Mesenchymal stem cell (in vitro differentiated cells and primary cell): ENCODE measurements around the gene DENND5A.

Experiments used
- DNase-seq: peaks from one replicate; pipeline ENCODE4 v3.0.0-alpha.2; 2013
- H2AFZ ChIP-seq: one replicate; pipeline ENCODE4 v1.6.1; 2013; ENCODE audit warnings: low read depth, mild to moderate bottlenecking, control low read depth, inconsistent platforms, low read length, moderate library complexity
- H2AK5ac ChIP-seq: 2 replicates; pipeline ENCODE4 v1.6.1; 2013; ENCODE audit warnings: low read length, moderate library complexity, mild to moderate bottlenecking, inconsistent platforms; ENCODE audit not compliant: severe bottlenecking
- H2BK120ac ChIP-seq: one replicate; pipeline ENCODE4 v1.6.1; 2013; ENCODE audit warnings: low read depth, mild to moderate bottlenecking, inconsistent platforms, low read length, moderate library complexity
- H2BK12ac ChIP-seq, 2 experiments: one replicate each; pipeline ENCODE4 v1.6.1; 2013; ENCODE audit warnings: inconsistent platforms in 2 of 2, low read length in 2 of 2, mild to moderate bottlenecking in 2 of 2, moderate library complexity in 2 of 2, control low read depth in 1 of 2
- H2BK15ac ChIP-seq: one replicate; pipeline ENCODE4 v1.6.1; 2013; ENCODE audit warnings: mild to moderate bottlenecking, low read depth, inconsistent platforms; ENCODE audit not compliant: poor library complexity, severe bottlenecking
- H2BK5ac ChIP-seq: 2 replicates; pipeline ENCODE4 v1.6.1; 2013; ENCODE audit warnings: low read depth, mild to moderate bottlenecking, low read length, control low read depth, inconsistent platforms; ENCODE audit not compliant: poor library complexity, severe bottlenecking
- H3K14ac ChIP-seq, 2 experiments: one replicate each; pipeline ENCODE4 v1.6.1; 2013; ENCODE audit warnings: inconsistent platforms in 2 of 2, low read length in 2 of 2, control low read depth in 1 of 2, mild to moderate bottlenecking in 1 of 2, moderate library complexity in 1 of 2
- H3K18ac ChIP-seq, 2 experiments: one replicate each; pipeline ENCODE4 v1.6.1; 2013; ENCODE audit warnings: inconsistent platforms in 2 of 2, low read length in 2 of 2, control low read depth in 1 of 2, low read depth in 1 of 2, mild to moderate bottlenecking in 1 of 2
- H3K23ac ChIP-seq, 2 experiments: one replicate each; pipeline ENCODE4 v1.6.1; 2013; ENCODE audit warnings: inconsistent platforms in 2 of 2, low read length in 2 of 2, mild to moderate bottlenecking in 2 of 2, moderate library complexity in 2 of 2, control low read depth in 1 of 2
- H3K27ac ChIP-seq: 2 replicates; pipeline ENCODE4 v1.5.1; 2013; ENCODE audit warnings: mild to moderate bottlenecking, moderate library complexity, low read length, control low read depth, inconsistent platforms; ENCODE audit not compliant: poor library complexity, severe bottlenecking
- H3K27me3 ChIP-seq, 2 experiments: 2 replicates each; pipeline versions ENCODE4 v1.6.1 to v1.7.0; 2013; ENCODE audit warnings: low read length in 2 of 2, mild to moderate bottlenecking in 2 of 2, moderate library complexity in 2 of 2, control low read depth in 1 of 2, inconsistent platforms in 1 of 2; ENCODE audit not compliant: control insufficient read depth in 1 of 2, insufficient read depth in 1 of 2
- H3K36me3 ChIP-seq, 2 experiments: 2 replicates each; pipeline versions ENCODE4 v1.6.1 to v1.7.0; 2013; ENCODE audit warnings: low read length in 2 of 2, control low read depth in 1 of 2, inconsistent platforms in 1 of 2, low read depth in 1 of 2, mild to moderate bottlenecking in 1 of 2; ENCODE audit not compliant: insufficient read depth in 2 of 2, control insufficient read depth in 1 of 2
- H3K4ac ChIP-seq, 2 experiments: one replicate each; pipeline ENCODE4 v1.6.1; 2013; ENCODE audit warnings: inconsistent platforms in 2 of 2, low read length in 2 of 2, mild to moderate bottlenecking in 2 of 2, moderate library complexity in 2 of 2, control low read depth in 1 of 2, low read depth in 1 of 2
- H3K4me1 ChIP-seq: 2 replicates; pipeline ENCODE4 v1.6.1; 2013; ENCODE audit warnings: low read depth, low read length, control low read depth; ENCODE audit not compliant: control insufficient read depth, insufficient read depth
- H3K4me2 ChIP-seq: 2 replicates; pipeline ENCODE4 v1.6.1; 2013; ENCODE audit warnings: low read length, mild to moderate bottlenecking, inconsistent platforms; ENCODE audit not compliant: poor library complexity, severe bottlenecking
- H3K4me3 ChIP-seq, 2 experiments: 2 replicates each; pipeline versions ENCODE4 v1.5.1 to v1.7.0; 2013; ENCODE audit warnings: low read length in 2 of 2, mild to moderate bottlenecking in 2 of 2, control low read depth in 1 of 2, low read depth in 1 of 2; ENCODE audit not compliant: insufficient read depth in 1 of 2
- H3K79me1 ChIP-seq: replicated peaks from 2 replicates; pipeline ENCODE4 v1.6.1; 2013; ENCODE audit warnings: mild to moderate bottlenecking, control low read depth, low read length, inconsistent platforms; ENCODE audit not compliant: poor library complexity, severe bottlenecking
- H3K9ac ChIP-seq: 2 replicates; pipeline ENCODE4 v1.7.0; 2013; ENCODE audit warnings: mild to moderate bottlenecking, low read length, moderate library complexity
- H3K9me3 ChIP-seq: 2 replicates; pipeline ENCODE4 v1.7.0; 2013; ENCODE audit warnings: mild to moderate bottlenecking, low read length; ENCODE audit not compliant: control insufficient read depth
- H4K8ac ChIP-seq: one replicate; pipeline ENCODE4 v1.6.1; 2013; ENCODE audit warnings: inconsistent platforms, mild to moderate bottlenecking, low read length, moderate library complexity
- H4K91ac ChIP-seq: one replicate; pipeline ENCODE4 v1.6.1; 2013; ENCODE audit warnings: mild to moderate bottlenecking, low read length, inconsistent platforms
- WGBS: methylation state at CpG from one replicate; pipeline ENCODE4 v1.1.7; 2013; ENCODE audit warnings: mixed read lengths; 5-methylcytosine and 5-hydroxymethylcytosine counted together

The DENND5A gene

GRCh38 chr11:9214765-9215164 is 50.4 kb downstream of the DENND5A start:
- Histone ChIP-seq H3K27ac (no peak overlapping the region), H3K4me2 (no peak overlapping the region), H2BK5ac (no peak overlapping the region), H3K9ac (no peak overlapping the region), H3K14ac (no peak overlapping the region), H4K91ac (no peak overlapping the region), H3K4me3 (no peak overlapping the region), H3K4ac (no peak overlapping the region), H2AFZ (no peak overlapping the region), H3K27me3 (no peaks in the 10 kb centered on the region), H3K9me3 (no peaks in the 10 kb centered on the region), H2BK12ac (no peak overlapping the region), H3K79me1 (peaks cover 15% of the 10 kb centered on the region), H3K4me1 (peaks cover 6% of the 10 kb centered on the region), H3K18ac (peak overlapping the region in 1 of 2 experiments; percentile 49), H3K36me3 (no peaks in the 10 kb centered on the region), H4K8ac (no peak overlapping the region), H2BK15ac (no peak overlapping the region), H2AK5ac (no peak overlapping the region), H3K23ac (no peak overlapping the region), H2BK120ac (no peak overlapping the region)
- 48% methylated on average over 5 of the region's 5 CpGs for WGBS
- DNase-seq, result peak; percentile 83

DNA sequence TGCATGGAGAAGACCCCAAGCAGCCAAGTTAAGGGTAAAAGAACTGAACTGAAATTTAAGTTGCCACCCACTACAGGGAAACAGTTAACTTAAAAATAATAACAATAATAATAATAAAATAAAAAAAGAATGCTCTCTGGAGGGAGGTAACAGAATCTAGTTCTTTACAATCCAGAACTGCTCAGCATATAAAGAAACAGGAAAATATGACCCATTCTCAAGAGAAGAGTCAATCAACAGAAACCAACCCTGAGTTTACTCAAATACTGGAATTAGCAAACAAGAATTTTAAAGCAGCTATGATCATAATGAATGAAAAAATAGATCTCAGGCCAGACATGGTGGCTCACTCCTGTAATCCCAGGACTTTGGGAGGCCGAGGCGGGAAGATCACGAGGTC is 53.8 kb downstream of the DENND5A start:
- peaks cover 9% of the 10 kb centered on the region for H3K79me1 ChIP-seq
- H2BK5ac ChIP-seq, result no peak overlapping the region
- peak overlapping the region; percentile 51 for H3K27ac ChIP-seq
- no peak overlapping the region for H3K18ac ChIP-seq
- no peak overlapping the region for H3K23ac ChIP-seq
- H3K36me3 ChIP-seq, result peaks cover 0 to 3% of the 10 kb centered on the region in 2 experiments
- H3K14ac ChIP-seq, result no peak overlapping the region
- no peak overlapping the region for H2AK5ac ChIP-seq
- H3K4me3 ChIP-seq, result no peak overlapping the region
- WGBS, result 98% methylated on average over 3 of the region's 3 CpGs
- no peaks in the 10 kb centered on the region for H3K9me3 ChIP-seq
- no peaks in the 10 kb centered on the region for H3K27me3 ChIP-seq
- H2BK12ac ChIP-seq, result no peak overlapping the region
- peak overlapping the region; percentile 33 for H3K4me2 ChIP-seq
- no peak overlapping the region for H4K8ac ChIP-seq
- H3K4me1 ChIP-seq, result peaks cover 6% of the 10 kb centered on the region
- no peak overlapping the region for H2BK15ac ChIP-seq
- no peak overlapping the region for H4K91ac ChIP-seq
- no peak overlapping the region for H2BK120ac ChIP-seq
- no peak for DNase-seq
- H3K4ac ChIP-seq, result no peak overlapping the region
- H2AFZ ChIP-seq, result no peak overlapping the region
- H3K9ac ChIP-seq, result no peak overlapping the region

DNA sequence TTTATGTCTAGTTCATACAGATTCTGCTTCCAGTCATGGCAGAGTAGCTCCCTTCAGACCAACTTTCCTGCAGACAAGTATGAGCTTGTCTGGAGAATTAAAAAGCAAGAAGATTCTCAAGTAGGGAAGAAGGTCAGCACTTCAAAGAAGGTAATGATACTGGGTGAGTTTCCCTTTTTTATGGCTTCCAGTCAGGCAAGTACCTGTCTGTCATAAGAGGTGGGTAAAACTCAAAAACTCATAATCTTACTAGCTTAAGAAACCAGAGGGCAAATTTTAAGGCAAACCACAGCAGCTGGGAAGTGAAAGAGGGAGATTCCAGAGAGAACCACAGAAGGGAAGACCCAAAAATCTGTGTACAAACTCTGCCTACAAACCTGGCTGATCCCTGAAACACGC is 54.2 kb downstream of the DENND5A start:
- no peak overlapping the region for H3K23ac ChIP-seq
- no peak overlapping the region for H3K18ac ChIP-seq
- DNase-seq, result peak; percentile 52
- peaks cover 9% of the 10 kb centered on the region for H3K79me1 ChIP-seq
- H3K27me3 ChIP-seq, result no peaks in the 10 kb centered on the region
- no peak overlapping the region for H2BK120ac ChIP-seq
- no peak overlapping the region for H2AFZ ChIP-seq
- H3K14ac ChIP-seq, result no peak overlapping the region
- no CpG with 5 or more reads among the region's 1 CpG for WGBS
- H3K4ac ChIP-seq, result no peak overlapping the region
- no peaks in the 10 kb centered on the region for H3K9me3 ChIP-seq
- H3K4me3 ChIP-seq, result no peak overlapping the region
- H4K8ac ChIP-seq, result no peak overlapping the region
- peak overlapping the region; percentile 51 for H3K27ac ChIP-seq
- H3K9ac ChIP-seq, result peak overlapping the region; percentile 24
- H2BK12ac ChIP-seq, result no peak overlapping the region
- H3K4me1 ChIP-seq, result peaks cover 6% of the 10 kb centered on the region
- no peak overlapping the region for H2AK5ac ChIP-seq
- no peak overlapping the region for H2BK15ac ChIP-seq
- no peak overlapping the region for H2BK5ac ChIP-seq
- H3K4me2 ChIP-seq, result peak overlapping the region; percentile 33
- no peak overlapping the region for H4K91ac ChIP-seq
- peaks cover 0 to 7% of the 10 kb centered on the region in 2 experiments for H3K36me3 ChIP-seq

GRCh38 chr11:9210224-9210921 is 54.8 kb downstream of the DENND5A start:
- H3K27me3 ChIP-seq, result no peaks in the 10 kb centered on the region
- H3K14ac ChIP-seq, result no peak overlapping the region
- peaks cover 9% of the 10 kb centered on the region for H3K4me1 ChIP-seq
- H3K9ac ChIP-seq, result peak overlapping the region; percentile 24
- peak overlapping the region in 1 of 2 experiments; percentile 72 for H2BK12ac ChIP-seq
- peak overlapping the region; percentile 11 to 52 for H3K18ac ChIP-seq
- no peak overlapping the region for H2BK5ac ChIP-seq
- WGBS, result 94% methylated on average over 4 of the region's 5 CpGs
- no peak overlapping the region for H4K91ac ChIP-seq
- no peak overlapping the region for H2AK5ac ChIP-seq
- no peak overlapping the region for H4K8ac ChIP-seq
- H2AFZ ChIP-seq, result no peak overlapping the region
- H3K23ac ChIP-seq, result no peak overlapping the region
- peaks cover 7% of the 10 kb centered on the region for H3K79me1 ChIP-seq
- H3K4me3 ChIP-seq, result no peak overlapping the region
- H3K4ac ChIP-seq, result peak overlapping the region in 1 of 2 experiments; percentile 37
- no peak overlapping the region for H2BK15ac ChIP-seq
- H2BK120ac ChIP-seq, result no peak overlapping the region
- H3K9me3 ChIP-seq, result no peaks in the 10 kb centered on the region
- peaks cover 0 to 13% of the 10 kb centered on the region in 2 experiments for H3K36me3 ChIP-seq
- peak overlapping the region; percentile 51 for H3K27ac ChIP-seq
- DNase-seq, result no peak
- H3K4me2 ChIP-seq, result no peak overlapping the region
